Suprapubic skin (tissue), 4 donors: ENCODE results near the gene CBFA2T3. TPM values are rescaled to one million over a fixed set of nuclear protein-coding genes. Genes with fewer than 3 reads are reported as not detected.

Experiments
- DNase-seq, 2 donors: peaks; one replicate each; pipeline ENCODE4 v3.0.0-alpha.2; 2019; ENCODE audit warnings: low spot score in 2 of 2
- H3K27ac ChIP-seq: fragments of 200-600 bp; sonication (generic); one replicate; pipeline ENCODE4 v1.5.1; 2019
- H3K27me3 ChIP-seq: fragments of 200-600 bp; sonication (generic); one replicate; pipeline ENCODE4 v1.5.1; 2019
- H3K36me3 ChIP-seq: fragments of 200-600 bp; sonication (generic); one replicate; pipeline ENCODE4 v1.5.1; 2019
- H3K4me1 ChIP-seq: fragments of 200-600 bp; sonication (generic); one replicate; pipeline ENCODE4 v1.5.1; 2019
- H3K4me3 ChIP-seq: fragments of 200-600 bp; sonication (generic); one replicate; pipeline ENCODE4 v1.5.1; 2019; ENCODE audit warnings: mild to moderate bottlenecking
- H3K9me3 ChIP-seq: fragments of 200-600 bp; sonication (generic); one replicate; pipeline ENCODE4 v1.5.1; 2019
- CTCF ChIP-seq, 2 donors: fragments of 200-600 bp in 1 of 2; fragments of 450-650 bp in 1 of 2; sonication (generic) in 1 of 2; IDR thresholded peaks; one replicate each; pipeline ENCODE4 v1.5.1; 2016 to 2019; ENCODE audit warnings: antibody characterized with exemption in 2 of 2, mild to moderate bottlenecking in 1 of 2, moderate library complexity in 1 of 2
- EP300 ChIP-seq: sonication (generic); formaldehyde crosslinking; IDR thresholded peaks from one replicate; pipeline ENCODE4 v1.6.1; 2017; ENCODE audit warnings: antibody characterized with exemption
- POLR2A ChIP-seq, 2 donors: fragments of 450-650 bp; IDR thresholded peaks; one replicate each; pipeline ENCODE4 v1.6.1; 2017; ENCODE audit warnings: antibody characterized with exemption in 2 of 2, mild to moderate bottlenecking in 2 of 2, moderate library complexity in 2 of 2
- POLR2AphosphoS5 ChIP-seq, 3 donors: sonication (generic); formaldehyde crosslinking; IDR thresholded peaks; one replicate each; pipeline ENCODE4 v1.6.1; 2017; ENCODE audit warnings: antibody characterized with exemption in 3 of 3
- WGBS: methylation state at CpG from one replicate; pipeline ENCODE4 v1.1.5; 2018; 5-methylcytosine and 5-hydroxymethylcytosine counted together
- total RNA-seq, 4 donors: library from RNA; depleted of rRNA; stranded (reverse); fragments of >200 nt; gene quantifications; one replicate each; pipeline ENCODE4 v1.1.0, GENCODE V29; 2016

Gene CBFA2T3
- total RNA-seq, 4 donors from 2014 or later = 1.5 to 6.6 (median 2.9) TPM

- Histone ChIP-seq H3K4me3 (no peak overlapping the region), H3K27me3 (peaks cover 15% of the 10 kb centered on the region), H3K9me3 (no peaks in the 10 kb centered on the region), H3K27ac (no peak overlapping the region), H3K4me1 (peaks cover 5% of the 10 kb centered on the region), H3K36me3 (no peaks in the 10 kb centered on the region)
- no peak for TF ChIP-seq CTCF (IDR thresholded peaks at IDR 0.05)
- no peak for TF ChIP-seq POLR2A (IDR thresholded peaks at IDR 0.05)
- DNase-seq = no peak
- 85% methylated on average over 27 of the region's 27 CpGs for WGBS
These were observed 107.9 kb downstream of the CBFA2T3 start for GRCh38 chr16:88868974-88869672.

- Histone ChIP-seq H3K9me3 (no peaks in the 10 kb centered on the region), H3K27ac (no peak overlapping the region), H3K27me3 (peaks cover 15% of the 10 kb centered on the region), H3K4me1 (peaks cover 5% of the 10 kb centered on the region), H3K36me3 (peaks cover 7% of the 10 kb centered on the region), H3K4me3 (no peak overlapping the region)
- TF ChIP-seq EP300 (no peak), CTCF (IDR thresholded peaks at IDR 0.05) (no peak), POLR2AphosphoS5 (IDR thresholded peaks at IDR 0.05) (no peak), POLR2A (IDR thresholded peaks at IDR 0.05) (no peak)
- DNase-seq = no peak
- 80% methylated on average over 13 of the region's 24 CpGs for WGBS
These were observed 109.3 kb downstream of the CBFA2T3 start for GRCh38 chr16:88867581-88868246.

- H3K4me3 ChIP-seq = no peak within 1 kb of the TSS
- WGBS = 65% methylated on average over 11 of the region's 20 CpGs
- no peak for DNase-seq
These were observed 110.7 kb downstream of the CBFA2T3 start, which contains the start of gene PABPN1L for GRCh38 chr16:88866151-88866920. TSS of gene PABPN1L (minus strand) at chr16:88866660. CDS start at chr16:88866606, 54 bp downstream.

GRCh38 chr16:88865742-88866141 lies 111.3 kb downstream of the CBFA2T3 start:
- Histone ChIP-seq H3K4me1 (no peaks in the 10 kb centered on the region), H3K36me3 (peaks cover 26% of the 10 kb centered on the region), H3K27me3 (peaks cover 15% of the 10 kb centered on the region), H3K4me3 (no peak overlapping the region), H3K9me3 (no peaks in the 10 kb centered on the region), H3K27ac (no peak overlapping the region)
- TF ChIP-seq POLR2A (IDR thresholded peaks at IDR 0.05) = no peak
- no peak for TF ChIP-seq POLR2AphosphoS5 (IDR thresholded peaks at IDR 0.05)
- TF ChIP-seq EP300 = no peak
- no peak for TF ChIP-seq CTCF (IDR thresholded peaks at IDR 0.05)
- 73% methylated on average over 12 of the region's 15 CpGs for whole genome bisulfite sequencing
- DNase-seq = no peak

More at GRCh38 chr16:88866151-88866920, 110.7 kb downstream of the CBFA2T3 start, which contains the start of gene PABPN1L:
- Histone ChIP-seq H3K4me1 (peaks cover 3% of the 10 kb centered on the region), H3K36me3 (peaks cover 20% of the 10 kb centered on the region), H3K27ac (no peak within 1 kb of the TSS), H3K9me3 (no peaks in the 10 kb centered on the region), H3K27me3 (peaks cover 15% of the 10 kb centered on the region)
- TF ChIP-seq EP300 (no peak), CTCF (IDR thresholded peaks at IDR 0.05) (no peak), POLR2AphosphoS5 (IDR thresholded peaks at IDR 0.05) (no peak), POLR2A (IDR thresholded peaks at IDR 0.05) (no peak)

GRCh38 chr16:88865310-88865709 lies 111.7 kb downstream of the CBFA2T3 start:
- Histone ChIP-seq H3K27ac (no peak overlapping the region), H3K4me3 (no peak overlapping the region), H3K4me1 (no peaks in the 10 kb centered on the region), H3K9me3 (no peaks in the 10 kb centered on the region), H3K27me3 (peaks cover 11% of the 10 kb centered on the region), H3K36me3 (peaks cover 31% of the 10 kb centered on the region)
- 50% methylated on average over 1 of the region's 14 CpGs for WGBS
- TF ChIP-seq POLR2A (IDR thresholded peaks at IDR 0.05) (no peak), POLR2AphosphoS5 (IDR thresholded peaks at IDR 0.05) (no peak), EP300 (no peak)
- no peak for DNase-seq
